Neural progenitor cell (in vitro differentiated cells): ENCODE data around the gene CHST5.
"Not testable (repeated sequence)": the region's sequence is repeated elsewhere in the genome, so short reads cannot be mapped to it uniquely, and the experiment has no call there.

ENCODE experiments used
- EZH2phosphoT487 ChIP-seq: fragments of 200-600 bp; sonication (generic); IDR thresholded peaks from 2 replicates; pipeline ENCODE4 v1.6.1; 2017; ENCODE audit warnings: antibody characterized with exemption
- TF ChIP-seq, protein P1 (sequence below): fragments of 200-600 bp; sonication (generic); IDR thresholded peaks from 2 replicates; pipeline ENCODE4 v1.5.1; 2017; ENCODE audit warnings: antibody characterized with exemption, mild to moderate bottlenecking

DNA sequence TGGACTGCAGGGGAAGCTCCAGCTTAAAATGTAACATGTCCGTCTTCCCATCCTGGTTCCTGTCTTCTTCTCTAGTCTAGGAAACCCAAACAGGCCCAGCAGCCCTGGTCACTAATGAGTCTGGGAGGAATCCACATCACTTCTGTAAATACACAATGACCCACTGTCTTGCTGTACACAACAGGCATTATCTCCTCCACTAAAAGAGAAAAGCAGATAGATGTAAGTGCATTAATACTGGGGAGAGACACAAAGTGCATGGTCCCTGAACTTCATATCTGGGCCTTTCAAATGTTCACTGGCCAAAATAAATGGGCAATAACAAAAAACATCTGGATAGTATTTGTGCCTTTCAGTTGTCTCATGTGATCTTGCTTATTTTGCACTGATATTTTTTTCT is 10.0 kb upstream of the CHST5 start:
- TF ChIP-seq, protein P1, sequence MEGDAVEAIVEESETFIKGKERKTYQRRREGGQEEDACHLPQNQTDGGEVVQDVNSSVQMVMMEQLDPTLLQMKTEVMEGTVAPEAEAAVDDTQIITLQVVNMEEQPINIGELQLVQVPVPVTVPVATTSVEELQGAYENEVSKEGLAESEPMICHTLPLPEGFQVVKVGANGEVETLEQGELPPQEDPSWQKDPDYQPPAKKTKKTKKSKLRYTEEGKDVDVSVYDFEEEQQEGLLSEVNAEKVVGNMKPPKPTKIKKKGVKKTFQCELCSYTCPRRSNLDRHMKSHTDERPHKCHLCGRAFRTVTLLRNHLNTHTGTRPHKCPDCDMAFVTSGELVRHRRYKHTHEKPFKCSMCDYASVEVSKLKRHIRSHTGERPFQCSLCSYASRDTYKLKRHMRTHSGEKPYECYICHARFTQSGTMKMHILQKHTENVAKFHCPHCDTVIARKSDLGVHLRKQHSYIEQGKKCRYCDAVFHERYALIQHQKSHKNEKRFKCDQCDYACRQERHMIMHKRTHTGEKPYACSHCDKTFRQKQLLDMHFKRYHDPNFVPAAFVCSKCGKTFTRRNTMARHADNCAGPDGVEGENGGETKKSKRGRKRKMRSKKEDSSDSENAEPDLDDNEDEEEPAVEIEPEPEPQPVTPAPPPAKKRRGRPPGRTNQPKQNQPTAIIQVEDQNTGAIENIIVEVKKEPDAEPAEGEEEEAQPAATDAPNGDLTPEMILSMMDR = not testable (repeated sequence)
- TF ChIP-seq EZH2phosphoT487 = not testable (repeated sequence)
